HCT116 (cell line): Measurements from ENCODE around the gene RNF113B. TPM values are rescaled to one million over a fixed set of nuclear protein-coding genes. Genes with fewer than 3 reads are reported as not detected.

Experiments
- ATAC-seq: fragments of 200-7000 bp; cut with Tn5 transposase; 2 replicates; pipeline ENCODE4 v1.9.1; 2020; ENCODE audit warnings: mild to moderate bottlenecking, moderate library complexity
- BruUV-seq: library from RNA; stranded (reverse); fragments of 400-500 nt; replicated peaks from 2 replicates; lab custom pipeline; 2021; lab: Mats Ljungman, UMichigan
- CTCF ChIA-PET: fragments of 300-600 bp; sonication (Branson Sonifier 250); formaldehyde crosslinking; loops from one replicate; lab custom pipeline; 2021; ENCODE audit warnings: antibody characterized with exemption; lab: Charles Lee
- POLR2A ChIA-PET: fragments of 300-600, 350-600 bp; sonication (Branson Sonifier 250); formaldehyde crosslinking; loops from one replicate; lab custom pipeline; 2021; ENCODE audit warnings: antibody characterized with exemption; lab: Charles Lee
- RAD21 ChIA-PET, 2 experiments: fragments of 300-600 bp; sonication (Branson Sonifier 250); formaldehyde crosslinking; loops; one replicate each; lab custom pipeline; 2023; ENCODE audit warnings: low total read pairs in 2 of 2; ENCODE audit not compliant: uncharacterized antibody in 2 of 2, unreplicated experiment in 2 of 2, low non-redundant PET in 1 of 2; lab: Charles Lee
- DNase-seq: peaks from one replicate; pipeline ENCODE4 v3.0.0-alpha.2; 2010; ENCODE audit warnings: low read depth, low spot score
- H2AFZ ChIP-seq: fragments of 200-600 bp; shearing (Covaris generic), sonication (generic); 2 replicates; pipeline ENCODE4 v1.6.1; 2017; ENCODE audit warnings: low read depth, mixed run types, mixed read lengths, antibody characterized with exemption, low read length; ENCODE audit not compliant: poor library complexity, severe bottlenecking
- H3K27ac ChIP-seq: 2 replicates; pipeline ENCODE4 v1.5.1; 2012; ENCODE audit warnings: low read depth, low read length
- H3K27me3 ChIP-seq: fragments of 200-600 bp; sonication (generic); 2 replicates; pipeline ENCODE4 v1.6.1; 2016; ENCODE audit warnings: mixed run types, low read length, mixed read lengths; ENCODE audit not compliant: insufficient read depth
- H3K36me3 ChIP-seq, 2 experiments: fragments of 200-500 bp in 1 of 2; fragments of 200-600 bp in 1 of 2; sonication (Bioruptor generic) in 1 of 2; sonication (generic) in 1 of 2; 2 replicates each; pipeline versions ENCODE4 v1.5.1 to v1.6.1; 2014 to 2016; ENCODE audit warnings: low read length in 2 of 2, inconsistent platforms in 1 of 2, mixed read lengths in 1 of 2, mixed run types in 1 of 2; ENCODE audit not compliant: insufficient read depth in 2 of 2, control insufficient read depth in 1 of 2
- H3K4me1 ChIP-seq, 2 experiments: fragments of 200-600 bp in 1 of 2; sonication (generic) in 1 of 2; 2 replicates each; pipeline versions ENCODE4 v1.5.1 to v1.6.1; 2012 to 2017; ENCODE audit warnings: low read length in 2 of 2, inconsistent platforms in 1 of 2, mild to moderate bottlenecking in 1 of 2, mixed read lengths in 1 of 2, mixed run types in 1 of 2, moderate library complexity in 1 of 2; ENCODE audit not compliant: insufficient read depth in 2 of 2, control insufficient read depth in 1 of 2
- H3K4me2 ChIP-seq: fragments of 200-600 bp; sonication (generic); 2 replicates; pipeline ENCODE4 v1.6.1; 2017; ENCODE audit warnings: mixed run types, low read length, mixed read lengths
- H3K4me3 ChIP-seq, 2 experiments: fragments of 200-600 bp in 1 of 2; sonication (generic) in 1 of 2; replicated peaks in 1 of 2; 2 replicates each; pipeline ENCODE4 v1.5.1; 2011 to 2016; ENCODE audit warnings: low read length in 2 of 2, control low read depth in 1 of 2, low read depth in 1 of 2, mild to moderate bottlenecking in 1 of 2, mixed read lengths in 1 of 2, mixed run types in 1 of 2
- H3K79me2 ChIP-seq: fragments of 200-600 bp; sonication (generic); 2 replicates; pipeline ENCODE4 v1.6.1; 2017; ENCODE audit warnings: mild to moderate bottlenecking, mixed run types, low read length, moderate library complexity, mixed read lengths; ENCODE audit not compliant: insufficient read depth
- H3K9ac ChIP-seq: fragments of 200-600 bp; sonication (generic); 2 replicates; pipeline ENCODE4 v1.6.1; 2016; ENCODE audit warnings: low read length, mixed read lengths
- H3K9me2 ChIP-seq: fragments of 200-600 bp; sonication (generic), shearing (Covaris generic); 2 replicates; pipeline ENCODE4 v1.6.1; 2017; ENCODE audit warnings: mixed run types, mild to moderate bottlenecking, moderate library complexity; ENCODE audit not compliant: insufficient read depth
- H3K9me3 ChIP-seq, 2 experiments: fragments of 200-500 bp in 1 of 2; fragments of 200-600 bp in 1 of 2; sonication (Bioruptor generic) in 1 of 2; sonication (generic) in 1 of 2; 2 replicates each; pipeline ENCODE4 v1.6.1; 2014 to 2017; ENCODE audit warnings: low read length in 2 of 2, mixed read lengths in 2 of 2, inconsistent platforms in 1 of 2, low read depth in 1 of 2, mild to moderate bottlenecking in 1 of 2, mixed run types in 1 of 2, moderate library complexity in 1 of 2; ENCODE audit not compliant: control insufficient read depth in 1 of 2, insufficient read depth in 1 of 2
- H4K20me1 ChIP-seq: fragments of 200-600 bp; sonication (generic), shearing (Covaris generic); 2 replicates; pipeline ENCODE4 v1.6.1; 2017; ENCODE audit warnings: mixed run types, mild to moderate bottlenecking, moderate library complexity; ENCODE audit not compliant: insufficient read depth
- CBX3 ChIP-seq: IDR thresholded peaks from 2 replicates; pipeline ENCODE4 v1.6.1; 2012; ENCODE audit warnings: low read depth
- EGR1 ChIP-seq: IDR thresholded peaks from 2 replicates; pipeline ENCODE4 v1.6.1; 2012; ENCODE audit warnings: low read depth
- ELF1 ChIP-seq: IDR thresholded peaks from 2 replicates; pipeline ENCODE4 v1.6.1; 2012; ENCODE audit warnings: low read depth, borderline replicate concordance
- EZH2 ChIP-seq: fragments of 200-600 bp; sonication (generic); IDR thresholded peaks from 2 replicates; pipeline ENCODE4 v1.6.1; 2017; ENCODE audit warnings: antibody characterized with exemption, mixed run types
- FOSL1 ChIP-seq: IDR thresholded peaks from 2 replicates; pipeline ENCODE4 v1.6.1; 2012; ENCODE audit warnings: low read depth
- POLR2A ChIP-seq: IDR thresholded peaks from 2 replicates; pipeline ENCODE4 v1.7.0; 2011; ENCODE audit warnings: borderline replicate concordance; ENCODE audit not compliant: insufficient read depth, insufficient read length; ENCODE audit errors: extremely low read depth
- RAD21 ChIP-seq: IDR thresholded peaks from 2 replicates; pipeline ENCODE4 v1.6.1; 2012; ENCODE audit warnings: low read depth, mild to moderate bottlenecking
- SIN3A ChIP-seq: IDR thresholded peaks from 2 replicates; pipeline ENCODE4 v1.6.1; 2012; ENCODE audit warnings: low read depth
- SP1 ChIP-seq: IDR thresholded peaks from 2 replicates; pipeline ENCODE4 v1.6.1; 2012; ENCODE audit warnings: low read depth
- SRF ChIP-seq: IDR thresholded peaks from 2 replicates; pipeline ENCODE4 v1.6.1; 2012; ENCODE audit warnings: low read depth
- TCF7L2 ChIP-seq: IDR thresholded peaks from 2 replicates; pipeline ENCODE4 v1.7.0; 2011; ENCODE audit warnings: borderline replicate concordance, inconsistent platforms; ENCODE audit not compliant: insufficient read depth, insufficient read length; ENCODE audit errors: extremely low read depth
- YY1 ChIP-seq: IDR thresholded peaks from 2 replicates; pipeline ENCODE4 v1.6.1; 2011; ENCODE audit warnings: low read length, low read depth, moderate library complexity, mild to moderate bottlenecking; ENCODE audit not compliant: insufficient replicate concordance; ENCODE audit errors: extremely low read depth
- ZNF274 ChIP-seq: fragments of 200-500 bp; sonication (Bioruptor generic); IDR thresholded peaks from 2 replicates; pipeline ENCODE4 v1.6.1; 2014; ENCODE audit warnings: mild to moderate bottlenecking, low read depth, low read length, inconsistent platforms
- intact Hi-C: fragments of 100-400 bp; cut with micrococcal nuclease; formaldehyde crosslinking; loops from 2 replicates; pipeline ENCODE4 v1.10.0; 2022
- total RNA-seq: library from RNA; stranded (reverse); gene quantifications from one replicate; pipeline ENCODE4 v1.2.1, GENCODE V29; 2021; ENCODE audit not compliant: unreplicated experiment
- TF ChIP-seq, protein P1 (sequence below), 3 experiments: fragments of 200-600 bp in 1 of 3; sonication (generic) in 1 of 3; IDR thresholded peaks in 2 of 3; conservative IDR thresholded peaks in 1 of 3; 2 replicates each; pipeline ENCODE4 v1.5.1; 2012 to 2017; ENCODE audit warnings: low read depth in 2 of 3, low read length in 2 of 3, antibody characterized with exemption in 1 of 3, borderline replicate concordance in 1 of 3, control low read depth in 1 of 3, mild to moderate bottlenecking in 1 of 3, mixed read lengths in 1 of 3, mixed run types in 1 of 3, moderate library complexity in 1 of 3; ENCODE audit not compliant: insufficient read depth in 1 of 3

RNF113B gene
- total RNA-seq, 1 experiment from 2014 or later: not detected

DNA sequence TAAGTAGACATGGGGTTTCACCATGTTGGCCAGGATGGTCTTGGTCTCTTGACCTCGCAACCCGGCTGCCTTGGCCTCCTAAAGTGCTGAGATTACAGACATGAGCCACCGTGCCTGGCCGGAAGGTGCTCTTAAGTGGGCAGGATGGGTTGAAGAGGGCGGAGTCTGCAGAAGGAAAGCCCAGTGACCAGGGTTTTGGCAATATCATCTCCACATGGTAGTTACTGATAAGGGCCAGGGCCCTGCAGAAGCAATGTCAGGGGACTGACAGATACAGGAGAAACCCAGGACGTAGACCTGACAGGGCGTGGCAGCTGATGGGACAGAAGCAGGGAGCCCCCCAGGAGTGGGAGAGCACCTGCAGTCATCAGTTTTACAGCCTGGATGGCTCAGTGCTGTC is 45.7 kb upstream of the RNF113B start:
- no peak for DNase-seq
- POLR2A ChIA-PET: no interaction called here
- no peaks in the 10 kb centered on the region for H3K9me3 ChIP-seq
- BruUV-seq: no TSS peak
- CTCF ChIA-PET: no interaction called here
- ATAC-seq: no peak
- H3K36me3 ChIP-seq: no peaks in the 10 kb centered on the region
- intact Hi-C loops: no loop called here
- no peak overlapping the region for H3K4me3 ChIP-seq
- no peak overlapping the region for H3K4me2 ChIP-seq
- no peaks in the 10 kb centered on the region for H3K79me2 ChIP-seq
- no peaks in the 10 kb centered on the region for H3K4me1 ChIP-seq
- H3K27me3 ChIP-seq: no peaks in the 10 kb centered on the region
- H3K27ac ChIP-seq: no peak overlapping the region
- RAD21 ChIA-PET: no interaction called here
- no peak overlapping the region for H3K9ac ChIP-seq
- H2AFZ ChIP-seq: no peak overlapping the region
- H4K20me1 ChIP-seq: no peaks in the 10 kb centered on the region
- no peaks in the 10 kb centered on the region for H3K9me2 ChIP-seq
- TF ChIP-seq POLR2A: no peak
- no peak for TF ChIP-seq YY1
- no peak for TF ChIP-seq EGR1
- no peak for TF ChIP-seq SRF
- no peak for TF ChIP-seq ZNF274
- TF ChIP-seq EZH2: no peak
- TF ChIP-seq ELF1: no peak
- TF ChIP-seq, all 23 proteins: peak for 0

DNA sequence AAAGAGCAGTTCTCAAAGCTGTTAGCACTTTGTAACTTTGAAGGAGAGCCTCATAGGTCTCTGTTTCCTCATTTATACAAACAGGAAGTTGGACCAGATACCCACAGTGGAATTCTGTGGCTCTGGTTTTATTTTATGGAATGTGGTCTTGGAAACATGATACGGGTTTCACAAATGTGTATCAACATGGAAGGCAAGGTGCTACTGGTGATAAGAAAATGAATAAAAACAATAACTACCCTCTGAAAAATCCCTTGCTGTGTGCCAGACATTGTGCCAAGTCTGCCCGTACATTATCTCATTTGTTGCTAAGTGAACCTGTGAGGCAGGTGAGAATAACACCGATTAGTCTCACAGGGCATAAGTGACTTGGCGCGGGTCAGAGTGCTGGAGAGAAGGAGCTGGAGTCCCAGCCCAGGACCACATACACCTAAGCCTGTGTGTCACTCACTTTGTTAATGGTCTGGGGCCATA is 45.0 kb upstream of the RNF113B start:
- H3K36me3 ChIP-seq: no peaks in the 10 kb centered on the region
- H3K27ac ChIP-seq: no peak overlapping the region
- H4K20me1 ChIP-seq: no peaks in the 10 kb centered on the region
- ATAC-seq (no peak), DNase-seq (no peak)
- H3K4me2 ChIP-seq: no peak overlapping the region
- H3K4me1 ChIP-seq: no peaks in the 10 kb centered on the region
- no peak overlapping the region for H2AFZ ChIP-seq
- ChIA-PET RAD21 (no interaction called here), CTCF (no interaction called here), POLR2A (no interaction called here)
- no peaks in the 10 kb centered on the region for H3K9me3 ChIP-seq
- no peak overlapping the region for H3K4me3 ChIP-seq
- intact Hi-C loops: no loop called here
- H3K9me2 ChIP-seq: no peaks in the 10 kb centered on the region
- H3K9ac ChIP-seq: no peak overlapping the region
- TF ChIP-seq SIN3A: no peak
- no peak for TF ChIP-seq SP1
- no peak for TF ChIP-seq POLR2A
- TF ChIP-seq CBX3: no peak
- no peak for TF ChIP-seq ELF1
- TF ChIP-seq FOSL1: no peak
- TF ChIP-seq YY1: no peak
- no peak for TF ChIP-seq EZH2
- no peak for TF ChIP-seq RAD21
- TF ChIP-seq, protein P1, sequence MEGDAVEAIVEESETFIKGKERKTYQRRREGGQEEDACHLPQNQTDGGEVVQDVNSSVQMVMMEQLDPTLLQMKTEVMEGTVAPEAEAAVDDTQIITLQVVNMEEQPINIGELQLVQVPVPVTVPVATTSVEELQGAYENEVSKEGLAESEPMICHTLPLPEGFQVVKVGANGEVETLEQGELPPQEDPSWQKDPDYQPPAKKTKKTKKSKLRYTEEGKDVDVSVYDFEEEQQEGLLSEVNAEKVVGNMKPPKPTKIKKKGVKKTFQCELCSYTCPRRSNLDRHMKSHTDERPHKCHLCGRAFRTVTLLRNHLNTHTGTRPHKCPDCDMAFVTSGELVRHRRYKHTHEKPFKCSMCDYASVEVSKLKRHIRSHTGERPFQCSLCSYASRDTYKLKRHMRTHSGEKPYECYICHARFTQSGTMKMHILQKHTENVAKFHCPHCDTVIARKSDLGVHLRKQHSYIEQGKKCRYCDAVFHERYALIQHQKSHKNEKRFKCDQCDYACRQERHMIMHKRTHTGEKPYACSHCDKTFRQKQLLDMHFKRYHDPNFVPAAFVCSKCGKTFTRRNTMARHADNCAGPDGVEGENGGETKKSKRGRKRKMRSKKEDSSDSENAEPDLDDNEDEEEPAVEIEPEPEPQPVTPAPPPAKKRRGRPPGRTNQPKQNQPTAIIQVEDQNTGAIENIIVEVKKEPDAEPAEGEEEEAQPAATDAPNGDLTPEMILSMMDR (IDR thresholded peaks at IDR 0.05 in 2 of 3, conservative IDR thresholded peaks at IDR 0.05 in 1 of 3; ENCODE audit: borderline replicate concordance in 1 of 3, insufficient read depth in 1 of 3, low read depth in 2 of 3, low read length in 2 of 3): no peak
- no peak for TF ChIP-seq TCF7L2
- no TSS peak for BruUV-seq
- no peaks in the 10 kb centered on the region for H3K79me2 ChIP-seq
- no peaks in the 10 kb centered on the region for H3K27me3 ChIP-seq
